Measurements from ENCODE around the gene KCMF1.

GRCh38 chr2:84957771-84958134 is 13.2 kb upstream of the KCMF1 start:
- TF ChIP-seq CTCF (optimal IDR thresholded peaks at IDR 0.05 in 1 of 3, IDR thresholded peaks at IDR 0.05 in 1 of 3, conservative IDR thresholded peaks at IDR 0.05 in 1 of 3; ENCODE audit: extremely low read depth in 1 of 3, insufficient read depth in 2 of 3, low read length in 3 of 3) = no peak
- TF ChIP-seq EZH2 (IDR thresholded peaks at IDR 0.05; ENCODE audit: low read length) = no peak
